Prostate gland (tissue), 2 donors: ENCODE data around the gene MITF. TPM values are rescaled to one million over a fixed set of nuclear protein-coding genes. Genes with fewer than 3 reads are reported as not detected.

Source experiments
- DNase-seq: peaks from one replicate; pipeline ENCODE4 v3.0.0-alpha.2; 2019; ENCODE audit warnings: low spot score
- H3K27ac ChIP-seq, 2 donors: fragments of 200-600 bp; sonication (generic); 2 replicates each; pipeline ENCODE4 v1.5.1; 2017 to 2019
- H3K27me3 ChIP-seq: fragments of 200-600 bp; sonication (generic); replicated peaks from 2 replicates; pipeline ENCODE4 v1.5.1; 2019; ENCODE audit not compliant: insufficient read depth
- H3K36me3 ChIP-seq, 2 donors: fragments of 200-600 bp; sonication (generic); 1 replicate in 1 of 2; 2 replicates in 1 of 2; pipeline versions ENCODE4 v1.5.1 to v1.8.1; 2017 to 2019
- H3K4me1 ChIP-seq: fragments of 200-600 bp; sonication (generic); replicated peaks from 2 replicates; pipeline ENCODE4 v1.5.1; 2019
- H3K4me3 ChIP-seq, 2 donors: fragments of 200-600 bp; sonication (generic); 2 replicates each; pipeline ENCODE4 v1.5.1; 2017 to 2019
- H3K9me3 ChIP-seq: fragments of 200-600 bp; sonication (generic); 2 replicates; pipeline ENCODE4 v1.5.1; 2017
- POLR2A ChIP-seq: fragments of 450-650 bp; IDR thresholded peaks from one replicate; pipeline ENCODE4 v1.6.1; 2016; ENCODE audit warnings: antibody characterized with exemption, mild to moderate bottlenecking
- POLR2AphosphoS5 ChIP-seq: sonication (generic); formaldehyde crosslinking; IDR thresholded peaks from one replicate; pipeline ENCODE4 v1.6.1; 2017; ENCODE audit warnings: antibody characterized with exemption
- whole genome bisulfite sequencing: methylation state at CpG from one replicate; pipeline ENCODE4 v1.1.5; 2018; 5-methylcytosine and 5-hydroxymethylcytosine counted together
- intact Hi-C: fragments of 100-400 bp; cut with DNase I; formaldehyde crosslinking; loops from one replicate; pipeline ENCODE4 v1.14.2; 2022
- total RNA-seq, 2 donors: library from RNA; depleted of rRNA; stranded (reverse); fragments of >200 nt; gene quantifications; one replicate each; pipeline ENCODE4 v1.1.0, GENCODE V29; 2016
- TF ChIP-seq, protein P1 (sequence below), 4 experiments: fragments of 200-600 bp in 2 of 4; fragments of 450-650 bp in 2 of 4; sonication (generic) in 2 of 4; IDR thresholded peaks; 1 replicate in 3 of 4; 2 replicates in 1 of 4; pipeline ENCODE4 v1.5.1; 2016 to 2019; ENCODE audit warnings: antibody characterized with exemption in 4 of 4, mild to moderate bottlenecking in 2 of 4, moderate library complexity in 2 of 4

The MITF gene
- total RNA-seq, 2 donors from 2014 or later, result 7.7 to 17.6 TPM

DNA sequence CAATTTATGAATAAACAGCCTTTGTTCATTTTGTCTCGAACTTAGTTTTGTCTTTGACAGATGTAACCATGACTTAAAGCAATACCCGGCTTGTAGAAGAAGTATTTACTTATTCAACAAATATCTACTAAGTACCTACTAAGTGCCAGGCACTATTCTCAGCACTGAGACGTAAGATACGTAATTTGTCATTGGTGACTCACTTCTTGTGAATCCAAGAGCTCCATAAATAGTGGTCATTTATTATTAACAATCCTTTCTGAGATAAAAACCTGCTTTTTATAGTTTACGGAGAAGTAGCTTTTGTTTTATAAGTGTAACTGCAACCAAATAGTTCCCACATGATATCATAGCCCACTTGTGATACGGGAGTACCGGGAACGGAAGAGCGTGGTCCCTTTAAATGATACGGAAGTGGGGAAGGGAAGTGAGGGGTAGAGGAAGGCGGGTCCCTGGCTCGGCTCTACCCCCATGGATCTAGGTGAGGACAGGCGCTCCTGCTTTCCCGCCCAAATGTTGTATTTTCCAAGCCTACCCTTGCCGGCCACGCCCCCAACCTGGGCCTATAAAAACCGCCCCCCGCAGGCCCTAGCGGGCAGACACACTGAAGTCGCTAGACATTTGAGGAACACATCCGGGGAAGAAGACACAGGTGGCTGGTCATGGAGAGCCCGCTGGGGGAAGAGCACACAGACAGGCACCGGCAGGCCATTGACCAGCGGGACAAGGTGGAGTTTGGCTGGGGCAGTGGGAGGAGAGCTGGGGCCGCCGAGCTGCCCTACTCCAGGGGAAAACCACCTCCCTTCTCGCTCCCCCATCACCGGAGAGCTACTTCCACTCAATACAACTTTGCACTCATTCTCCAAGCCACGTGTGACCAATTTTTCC, 260.1 kb downstream of the MITF start, which contains the start of gene SAMMSON:
Gene SAMMSON (plus strand): TSS at position 594 of the 888 bp plus-strand sequence.
- DNase-seq, result no peak
- H3K36me3 ChIP-seq, result no peaks in the 10 kb centered on the region
- WGBS, result 74% methylated on average over 29 of the region's 29 CpGs
- H3K27ac ChIP-seq, result peak within 1 kb of the TSS; percentile 51 to 67
- peaks cover 2% of the 10 kb centered on the region for H3K4me1 ChIP-seq
- H3K27me3 ChIP-seq, result no peaks in the 10 kb centered on the region
- intact Hi-C loops, result no loop called here
- H3K4me3 ChIP-seq, result peak within 1 kb of the TSS in 1 of 2 donors; percentile 1
- TF ChIP-seq POLR2AphosphoS5, result peak; percentile 20
- no peak for TF ChIP-seq POLR2A
- H3K9me3 ChIP-seq, result no peaks in the 10 kb centered on the region

DNA sequence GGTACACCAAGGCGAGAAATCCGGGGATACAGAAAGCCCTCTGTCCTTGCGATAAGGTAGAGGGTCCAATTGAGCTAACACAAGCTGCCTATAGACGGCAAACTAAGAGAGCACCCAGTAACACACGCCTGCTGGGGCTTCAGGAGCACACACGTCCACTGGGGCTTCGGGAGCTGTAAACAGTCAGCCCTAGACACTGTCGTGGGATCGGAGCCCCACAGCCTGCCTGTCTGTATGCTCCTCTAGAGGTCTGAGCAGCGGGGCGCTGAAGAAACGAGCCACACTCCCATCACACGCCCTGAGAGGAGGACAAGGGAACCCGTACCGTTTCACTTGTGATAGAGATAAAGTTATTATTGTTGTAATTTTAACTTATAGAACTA, 260.8 kb downstream of the MITF start:
- Histone ChIP-seq H3K4me1 (peaks cover 2% of the 10 kb centered on the region), H3K27ac (peak overlapping the region; percentile 51 to 67), H3K4me3 (no peak overlapping the region), H3K27me3 (no peaks in the 10 kb centered on the region), H3K9me3 (no peaks in the 10 kb centered on the region), H3K36me3 (no peaks in the 10 kb centered on the region)
- 68% methylated on average over 15 of the region's 15 CpGs for WGBS
- no peak for DNase-seq
- intact Hi-C loops, result no loop called here
- TF ChIP-seq POLR2A, result no peak
- TF ChIP-seq POLR2AphosphoS5, result no peak
- TF ChIP-seq, protein P1, sequence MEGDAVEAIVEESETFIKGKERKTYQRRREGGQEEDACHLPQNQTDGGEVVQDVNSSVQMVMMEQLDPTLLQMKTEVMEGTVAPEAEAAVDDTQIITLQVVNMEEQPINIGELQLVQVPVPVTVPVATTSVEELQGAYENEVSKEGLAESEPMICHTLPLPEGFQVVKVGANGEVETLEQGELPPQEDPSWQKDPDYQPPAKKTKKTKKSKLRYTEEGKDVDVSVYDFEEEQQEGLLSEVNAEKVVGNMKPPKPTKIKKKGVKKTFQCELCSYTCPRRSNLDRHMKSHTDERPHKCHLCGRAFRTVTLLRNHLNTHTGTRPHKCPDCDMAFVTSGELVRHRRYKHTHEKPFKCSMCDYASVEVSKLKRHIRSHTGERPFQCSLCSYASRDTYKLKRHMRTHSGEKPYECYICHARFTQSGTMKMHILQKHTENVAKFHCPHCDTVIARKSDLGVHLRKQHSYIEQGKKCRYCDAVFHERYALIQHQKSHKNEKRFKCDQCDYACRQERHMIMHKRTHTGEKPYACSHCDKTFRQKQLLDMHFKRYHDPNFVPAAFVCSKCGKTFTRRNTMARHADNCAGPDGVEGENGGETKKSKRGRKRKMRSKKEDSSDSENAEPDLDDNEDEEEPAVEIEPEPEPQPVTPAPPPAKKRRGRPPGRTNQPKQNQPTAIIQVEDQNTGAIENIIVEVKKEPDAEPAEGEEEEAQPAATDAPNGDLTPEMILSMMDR (IDR thresholded peaks at IDR 0.05), result no peak

- Histone ChIP-seq H3K36me3 (no peaks in the 10 kb centered on the region), H3K27me3 (no peaks in the 10 kb centered on the region)
These were observed 261.4 kb downstream of the MITF start for GRCh38 chr3:70000563-70001081.

DNA sequence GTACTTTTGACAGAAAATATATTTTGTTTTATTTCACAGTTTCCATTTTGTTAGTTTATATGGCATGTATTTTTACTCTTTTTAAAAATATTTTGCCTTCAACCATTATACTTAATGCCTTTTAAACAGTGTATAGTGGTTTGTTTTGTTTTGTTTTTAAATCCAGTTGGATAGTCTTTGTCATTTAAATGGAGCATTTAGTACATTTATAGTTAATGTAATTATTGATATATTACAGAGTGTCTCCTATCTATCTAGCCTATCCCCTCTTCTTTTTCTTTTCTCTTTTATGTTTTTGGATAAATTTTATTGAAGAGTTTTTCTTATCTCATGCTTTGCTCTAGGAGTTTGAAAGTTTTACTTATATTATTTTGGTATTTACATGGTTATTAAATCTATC, 263.9 kb downstream of the MITF start:
- DNase-seq, result no peak
- no peak overlapping the region for H3K4me3 ChIP-seq
- TF ChIP-seq POLR2A (no peak), POLR2AphosphoS5 (no peak)
- TF ChIP-seq, protein P1 (IDR thresholded peaks at IDR 0.05), result no peak
- peaks cover 2% of the 10 kb centered on the region for H3K4me1 ChIP-seq
- intact Hi-C loops, result no loop called here
- no peaks in the 10 kb centered on the region for H3K36me3 ChIP-seq
- H3K27me3 ChIP-seq, result no peaks in the 10 kb centered on the region
- H3K27ac ChIP-seq, result no peak overlapping the region
- no peaks in the 10 kb centered on the region for H3K9me3 ChIP-seq

More at GRCh38 chr3:70000563-70001081, 261.4 kb downstream of the MITF start:
- TF ChIP-seq POLR2A, result no peak
- Histone ChIP-seq H3K4me1 (peaks cover 2% of the 10 kb centered on the region), H3K9me3 (no peaks in the 10 kb centered on the region), H3K4me3 (no peak overlapping the region), H3K27ac (peak overlapping the region in 1 of 2 donors; percentile 67)
- no peak for DNase-seq
- intact Hi-C loops, result no loop called here
- 38% methylated on average over 4 of the region's 4 CpGs for WGBS

DNA sequence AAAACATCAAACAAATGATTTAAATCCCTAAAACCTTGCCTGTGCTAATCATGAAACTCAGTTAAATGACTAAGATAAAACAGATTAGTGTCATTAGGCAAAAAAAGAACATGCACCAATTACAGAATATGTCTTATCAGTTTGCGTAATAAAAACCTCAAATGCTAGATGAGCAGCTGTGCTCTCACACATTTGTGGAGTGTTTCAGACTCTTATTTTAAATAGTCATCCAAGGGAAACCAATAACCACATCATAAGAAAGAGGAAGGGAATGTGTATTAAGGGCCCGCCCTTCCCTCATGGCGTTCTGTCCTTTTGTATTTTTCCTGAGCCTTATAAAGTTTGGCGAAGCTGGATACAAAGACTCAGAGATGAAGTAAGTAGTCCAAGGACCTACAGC, 266.8 kb downstream of the MITF start:
- 83% methylated on average over 4 of the region's 4 CpGs for WGBS
- Histone ChIP-seq H3K9me3 (no peaks in the 10 kb centered on the region), H3K4me3 (no peak overlapping the region), H3K27me3 (no peaks in the 10 kb centered on the region), H3K4me1 (no peaks in the 10 kb centered on the region), H3K36me3 (no peaks in the 10 kb centered on the region), H3K27ac (no peak overlapping the region)
- TF ChIP-seq POLR2A, result no peak
- TF ChIP-seq POLR2AphosphoS5, result no peak
- TF ChIP-seq, protein P1 (IDR thresholded peaks at IDR 0.05), result no peak
- DNase-seq, result no peak
- intact Hi-C loops, result no loop called here
